GM21390 (cell line): Measurements from ENCODE around the gene FBXO3.
"Not testable (repeated sequence)": the region's sequence is repeated elsewhere in the genome, so short reads cannot be mapped to it uniquely, and the experiment has no call there.

Experiments
- ATAC-seq: cut with Tn5 transposase; IDR thresholded peaks from one replicate; pipeline ENCODE4 v1.9.1; 2021; ENCODE audit not compliant: unreplicated experiment

Gene FBXO3

GRCh38 chr11:33773987-33774735, at the start of gene FBXO3:
Gene FBXO3 (minus strand): TSS chr11:33774520. CDS start chr11:33774497, 23 bp downstream.
- ATAC-seq, result peak; percentile 57

- ATAC-seq, result not testable (repeated sequence)
These were observed 48.7 kb upstream of the FBXO3 start for GRCh38 chr11:33822981-33823380.

GRCh38 chr11:33819278-33820035, 45.1 kb upstream of the FBXO3 start:
- no peak for ATAC-seq

DNA sequence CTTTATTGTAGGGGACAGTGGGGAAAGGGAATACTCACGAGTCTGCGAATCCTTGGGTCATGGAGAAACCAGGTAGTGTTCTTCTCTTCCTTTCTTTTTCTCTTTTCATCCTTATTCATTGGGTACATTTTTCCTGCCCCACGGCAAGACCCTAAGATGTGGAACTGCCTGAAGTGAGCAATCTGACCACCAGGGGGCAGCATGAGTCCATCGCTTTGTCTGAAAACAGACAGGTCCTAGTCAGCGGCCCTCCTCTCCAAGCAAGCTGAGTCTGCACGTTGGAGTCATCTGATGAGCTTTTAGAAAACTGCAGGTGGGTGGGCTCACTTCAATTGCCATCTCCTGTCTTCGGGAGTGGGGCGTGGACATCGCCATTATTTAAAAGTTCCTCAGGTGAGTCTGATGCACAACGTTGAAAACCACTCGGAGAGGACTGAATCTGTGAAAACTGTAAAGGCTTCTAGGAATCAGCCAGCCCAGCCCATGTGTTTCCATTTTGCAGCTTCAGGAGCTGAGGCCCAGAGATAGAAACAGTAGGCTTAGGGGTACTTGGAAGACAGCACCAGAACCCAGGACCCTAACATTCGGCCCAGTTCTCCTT, 34.0 kb upstream of the FBXO3 start:
- ATAC-seq, result no peak

GRCh38 chr11:33804471-33804870, 30.2 kb upstream of the FBXO3 start:
- no peak for ATAC-seq

- ATAC-seq, result no peak
These were observed 28.1 kb upstream of the FBXO3 start for GRCh38 chr11:33802194-33802950.

GRCh38 chr11:33801821-33802193, 27.5 kb upstream of the FBXO3 start:
- ATAC-seq, result no peak

GRCh38 chr11:33797879-33798278, 23.6 kb upstream of the FBXO3 start:
- no peak for ATAC-seq

- ATAC-seq, result no peak
These were observed 15.7 kb upstream of the FBXO3 start for GRCh38 chr11:33790040-33790439.

DNA sequence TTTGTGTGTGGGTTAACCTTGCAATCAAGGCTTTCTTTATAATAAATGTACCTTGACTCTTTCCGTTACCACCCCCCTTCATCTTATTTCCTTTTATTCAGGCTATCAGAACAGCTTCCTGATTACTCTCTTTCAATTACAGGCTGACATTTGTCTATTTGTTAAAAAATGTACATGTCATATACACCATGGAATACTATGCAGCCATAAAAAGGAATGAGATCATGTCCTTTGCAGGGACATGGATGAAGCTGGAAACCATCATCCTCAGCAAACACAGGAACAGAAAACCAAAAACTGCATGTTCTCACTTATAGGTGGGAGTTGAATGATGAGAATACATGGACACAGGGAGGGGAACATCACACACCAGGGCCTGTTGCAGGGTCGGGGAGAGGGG, 13.8 kb upstream of the FBXO3 start:
- not testable (repeated sequence) for ATAC-seq

DNA sequence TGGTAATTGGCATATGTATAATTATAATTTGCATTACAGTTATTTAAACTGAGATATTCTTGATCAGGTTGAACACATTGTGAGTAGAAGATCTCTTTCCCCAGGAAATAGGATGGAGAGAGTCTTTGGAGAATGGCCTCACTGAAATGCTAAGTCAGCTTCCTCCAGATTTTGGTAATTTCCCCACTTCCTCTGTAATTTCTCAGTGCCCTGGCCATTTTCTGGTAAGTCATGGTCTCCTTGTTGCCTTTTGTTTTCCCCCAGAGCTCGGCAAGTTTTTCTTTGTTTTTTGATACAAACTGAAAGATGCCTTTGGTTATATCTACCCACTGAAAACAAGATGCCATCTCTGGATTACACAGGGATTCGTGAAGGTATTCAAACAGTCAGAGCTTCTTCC, 12.8 kb upstream of the FBXO3 start:
- ATAC-seq, result no peak

- ATAC-seq, result no peak
These were observed 11.3 kb upstream of the FBXO3 start for GRCh38 chr11:33785609-33786008.

DNA sequence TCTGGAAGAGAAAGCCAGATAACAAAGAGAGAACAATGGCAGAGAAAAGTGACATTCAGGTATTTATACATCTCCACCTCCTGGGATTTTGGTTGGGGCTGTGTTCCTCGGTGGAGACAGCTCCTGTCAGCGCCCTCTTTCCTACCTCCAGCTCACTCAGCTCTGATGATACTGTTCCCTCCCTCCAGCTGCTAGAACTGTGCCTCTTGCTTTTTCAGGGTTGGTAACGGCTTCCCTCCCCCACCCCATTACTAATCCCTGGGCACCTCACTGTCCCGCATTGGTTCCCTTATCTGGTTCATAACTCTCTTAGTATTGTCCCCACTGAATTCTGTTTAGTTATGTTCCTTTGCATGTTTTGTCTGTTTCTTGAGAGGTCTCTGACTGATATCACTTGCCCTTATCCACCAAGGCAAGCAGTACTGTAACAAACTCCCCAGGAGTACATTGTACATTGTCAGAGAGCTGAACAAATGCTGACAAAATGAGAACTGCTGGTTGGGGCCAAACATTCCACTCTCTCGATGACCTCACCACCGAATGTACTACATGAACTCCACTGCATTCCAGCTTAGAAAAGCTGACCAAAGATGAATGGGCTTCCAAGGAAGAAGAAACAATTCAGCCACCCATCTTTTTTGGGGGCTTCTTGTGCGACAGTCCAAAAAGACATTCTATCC, 5.7 kb upstream of the FBXO3 start:
- no peak for ATAC-seq

DNA sequence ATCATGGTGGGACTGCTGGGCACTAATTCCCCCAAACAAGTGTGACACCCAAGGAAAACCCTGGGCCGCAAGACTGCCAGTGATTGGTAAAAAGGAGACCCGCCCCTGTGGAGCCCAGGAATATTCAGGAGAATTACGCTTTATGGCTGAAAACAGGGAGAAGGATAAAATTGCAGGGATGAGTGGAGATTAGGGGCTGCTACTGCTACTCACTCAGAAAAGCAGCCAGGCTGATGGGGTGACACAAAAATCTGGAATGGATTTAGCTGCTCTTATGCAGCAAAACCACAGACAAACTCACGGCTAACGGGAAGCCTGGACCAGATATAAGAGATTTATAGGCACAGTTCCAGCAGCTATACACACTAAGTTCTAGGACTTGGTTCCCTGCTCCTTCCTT, 4.4 kb upstream of the FBXO3 start:
- no peak for ATAC-seq

DNA sequence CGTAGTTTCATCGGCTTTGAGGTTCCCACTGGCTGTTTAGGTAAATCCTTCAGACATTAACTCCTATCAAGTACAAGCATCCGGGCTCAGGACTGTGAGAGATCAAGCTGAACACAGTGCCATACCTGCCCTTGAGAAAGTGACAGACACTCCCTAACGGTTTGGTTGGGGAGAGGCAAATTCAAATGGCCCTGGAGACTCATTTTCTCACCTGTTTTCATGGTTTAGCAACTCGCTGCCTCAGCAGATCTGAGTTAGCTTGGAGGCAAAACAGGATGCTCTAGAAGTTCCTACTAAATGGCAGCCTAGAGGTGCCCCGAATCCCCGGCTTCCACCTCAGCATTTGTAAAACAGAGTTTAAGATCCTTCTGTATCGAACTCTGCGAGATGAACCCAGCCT, 3.6 kb upstream of the FBXO3 start:
- ATAC-seq, result no peak

DNA sequence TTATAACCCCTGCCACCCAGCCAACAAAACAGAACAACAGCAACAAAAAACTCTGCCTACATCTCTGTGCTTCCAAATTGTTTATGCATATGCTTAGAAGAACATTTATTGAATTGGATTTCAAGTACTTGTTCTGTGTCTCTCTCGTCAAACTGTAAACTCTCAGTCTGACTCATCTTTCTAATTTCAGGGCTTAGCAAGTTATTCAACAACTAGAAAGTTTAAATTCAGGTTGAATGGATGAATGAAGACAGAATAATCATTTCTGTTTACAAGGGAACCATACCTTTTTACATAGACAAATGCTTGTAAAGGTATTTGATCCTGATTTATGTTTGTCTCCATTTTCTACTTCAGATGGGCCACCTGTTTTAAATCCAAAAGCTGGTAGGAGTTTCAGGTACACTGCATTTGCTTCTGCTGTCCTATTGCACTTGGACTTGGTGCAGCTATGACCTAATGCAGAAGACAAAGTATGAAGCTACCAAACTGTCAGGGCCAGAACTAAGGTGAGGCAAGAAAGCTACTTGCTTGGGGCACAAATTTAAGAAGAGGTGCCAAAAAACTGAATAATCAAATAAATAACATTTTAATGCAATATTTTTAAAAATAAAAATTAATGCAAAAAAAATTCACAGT, 1.6 kb upstream of the FBXO3 start:
- peak; percentile 34 for ATAC-seq

DNA sequence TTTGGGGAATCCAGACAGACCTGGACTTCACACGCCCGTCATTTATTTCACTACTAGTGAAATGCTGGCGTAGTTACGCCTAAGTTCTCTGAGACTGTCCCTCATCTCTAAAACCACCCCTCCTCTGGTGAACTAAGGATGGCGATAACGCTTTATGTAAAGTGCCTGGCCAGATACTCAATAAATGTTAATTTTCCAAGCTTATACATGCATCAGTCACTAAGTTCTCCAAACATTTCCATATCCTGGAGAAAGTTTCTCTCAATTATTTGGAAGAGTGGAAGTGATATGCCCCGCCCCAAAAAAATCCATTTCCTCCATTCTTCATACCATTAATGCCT, 1.1 kb upstream of the FBXO3 start:
- no peak for ATAC-seq

GRCh38 chr11:33774736-33775466, 581 bp upstream of the FBXO3 start:
- no peak for ATAC-seq

- ATAC-seq, result no peak
These were observed 825 bp downstream of the FBXO3 start for GRCh38 chr11:33773404-33773986.
